Transverse colon (tissue), 4 donors: ENCODE data around the gene FAM107B. TPM values are rescaled to one million over a fixed set of nuclear protein-coding genes. Genes with fewer than 3 reads are reported as not detected.

Source experiments
- DNase-seq: peaks from one replicate; pipeline ENCODE4 v3.0.0-alpha.2; 2019
- H3K27ac ChIP-seq, 4 donors: fragments of 200-600 bp; sonication (generic); 2 replicates each; pipeline ENCODE4 v1.5.1; 2016 to 2018; ENCODE audit warnings: inconsistent platforms in 4 of 4
- H3K27me3 ChIP-seq: fragments of 200-600 bp; sonication (generic); 2 replicates; pipeline ENCODE4 v1.5.1; 2017; ENCODE audit warnings: inconsistent platforms
- H3K36me3 ChIP-seq, 4 donors: fragments of 200-600 bp; sonication (generic); 2 replicates each; pipeline ENCODE4 v1.5.1; 2017 to 2019; ENCODE audit warnings: inconsistent platforms in 4 of 4
- H3K4me1 ChIP-seq, 4 donors: fragments of 200-600 bp; sonication (generic); 2 replicates each; pipeline ENCODE4 v1.5.1; 2017 to 2020; ENCODE audit warnings: inconsistent platforms in 4 of 4
- H3K4me3 ChIP-seq, 4 donors: fragments of 200-600 bp; sonication (generic); 1 replicate in 1 of 4; 2 replicates in 3 of 4; pipeline versions ENCODE4 v1.5.1 to v1.6.1; 2017 to 2019; ENCODE audit warnings: inconsistent platforms in 4 of 4
- H3K9me3 ChIP-seq, 2 donors: fragments of 200-600 bp; sonication (generic); 2 replicates each; pipeline ENCODE4 v1.5.1; 2017 to 2019; ENCODE audit warnings: inconsistent platforms in 2 of 2
- CTCF ChIP-seq, 5 experiments: fragments of 200-600 bp in 3 of 5; fragments of 450-650 bp in 2 of 5; sonication (generic) in 3 of 5; IDR thresholded peaks; 1 replicate in 2 of 5; 2 replicates in 3 of 5; pipeline ENCODE4 v1.5.1; 2016 to 2017; ENCODE audit warnings: antibody characterized with exemption in 5 of 5, inconsistent platforms in 3 of 5, mild to moderate bottlenecking in 2 of 5, moderate library complexity in 1 of 5
- EP300 ChIP-seq: sonication (generic); formaldehyde crosslinking; IDR thresholded peaks from one replicate; pipeline ENCODE4 v1.6.1; 2017; ENCODE audit warnings: antibody characterized with exemption, low read depth
- POLR2A ChIP-seq: fragments of 450-650 bp; IDR thresholded peaks from one replicate; pipeline ENCODE4 v1.6.1; 2016; ENCODE audit warnings: antibody characterized with exemption, mild to moderate bottlenecking, moderate library complexity
- POLR2AphosphoS5 ChIP-seq, 3 donors: sonication (generic); formaldehyde crosslinking; IDR thresholded peaks; one replicate each; pipeline ENCODE4 v1.6.1; 2016; ENCODE audit warnings: antibody characterized with exemption in 3 of 3
- WGBS, 2 donors: methylation state at CpG; one replicate each; pipeline ENCODE4 v1.1.5; 2018; ENCODE audit warnings: low coverage in 1 of 2; 5-methylcytosine and 5-hydroxymethylcytosine counted together
- in situ Hi-C, 4 donors: fragments of 200-750 bp; cut with MboI; loops; one replicate each; pipeline versions ENCODE4 v1.15.0 to v1.15.1; 2017; ENCODE audit warnings: low sequenced_read_pairs in 3 of 4, low pct_ligation_motif_present in 1 of 4, low pct_unique_long_range_greater_than_20kb in 1 of 4
- intact Hi-C: fragments of 100-400 bp; cut with DNase I; formaldehyde crosslinking; loops from one replicate; pipeline ENCODE4 v1.15.1; 2023; ENCODE audit warnings: low total_unique reads
- total RNA-seq, 4 donors: library from RNA; depleted of rRNA; stranded (reverse); fragments of >200 nt; gene quantifications; one replicate each; pipeline ENCODE4 v1.1.0, GENCODE V29; 2016

Gene FAM107B
- total RNA-seq, 4 donors from 2014 or later: 23.9 to 71.0 (median 52.8) TPM

GRCh38 chr10:14656052-14656730, 118.5 kb downstream of the FAM107B start:
- DNase-seq: no peak
- Histone ChIP-seq H3K4me1 (peaks cover 7 to 25% (median 17%) of the 10 kb centered on the region in 4 donors), H3K36me3 (no peaks in the 10 kb centered on the region), H3K9me3 (no peaks in the 10 kb centered on the region), H3K4me3 (no peak overlapping the region), H3K27ac (no peak overlapping the region), H3K27me3 (no peaks in the 10 kb centered on the region)
- WGBS, 2 donors: 93 to 95% methylated on average over 3 to 7 of the region's 7 CpGs
- intact Hi-C loops: no loop called here
- TF ChIP-seq POLR2AphosphoS5 (IDR thresholded peaks at IDR 0.05) (no peak), EP300 (no peak), POLR2A (no peak), CTCF (IDR thresholded peaks at IDR 0.05) (no peak)
- in situ Hi-C loops: no loop called here

GRCh38 chr10:14654821-14655382, 119.8 kb downstream of the FAM107B start:
- in situ Hi-C loops: no loop called here

DNA sequence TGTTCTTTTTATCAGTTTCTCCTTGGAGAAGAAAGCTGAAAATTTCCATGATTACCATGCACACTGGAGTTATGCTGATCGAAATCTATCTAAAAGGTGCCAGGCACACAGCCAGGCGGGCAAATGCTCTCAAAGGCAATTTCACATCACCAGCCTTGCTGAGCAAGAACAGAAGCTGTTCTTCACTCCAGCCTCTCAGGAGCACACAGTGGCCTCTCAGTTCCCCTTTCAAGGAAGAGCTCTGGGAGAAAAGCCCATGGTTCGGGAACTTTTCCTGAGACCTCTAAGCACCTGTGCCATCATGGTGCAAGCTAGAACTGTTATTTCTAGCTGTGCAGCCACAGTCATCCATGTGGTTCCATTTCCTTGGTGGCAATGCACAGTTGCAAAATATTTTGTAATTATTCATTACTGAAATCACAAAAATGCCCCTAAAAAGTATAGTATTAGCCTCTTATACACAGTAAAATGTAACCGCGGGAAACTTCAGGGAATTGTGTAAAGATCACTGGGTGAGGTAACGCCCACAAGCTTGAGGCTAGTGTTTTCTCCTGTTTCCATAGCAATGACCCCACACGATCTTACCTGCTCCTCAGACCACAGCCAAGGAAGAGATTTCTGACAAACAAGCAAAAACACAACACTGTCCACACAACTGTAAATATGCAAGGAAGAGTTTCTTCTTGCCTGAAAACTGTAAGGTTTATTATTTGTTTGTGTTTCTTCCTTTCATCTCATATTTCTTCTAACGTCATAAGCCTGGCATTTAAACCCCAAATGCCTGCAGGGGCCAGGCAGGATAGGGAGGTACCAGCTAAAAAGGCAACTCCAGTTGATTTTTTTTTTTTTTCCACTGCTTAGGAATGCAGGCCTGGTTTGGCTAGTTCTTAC, 121.2 kb downstream of the FAM107B start:
- no peaks in the 10 kb centered on the region for H3K27me3 ChIP-seq
- H3K4me1 ChIP-seq: peaks cover 12 to 28% (median 22%) of the 10 kb centered on the region in 4 donors
- no peak for DNase-seq
- no peaks in the 10 kb centered on the region for H3K9me3 ChIP-seq
- 23 to 41% methylated on average over 2 to 8 of the region's 8 CpGs for WGBS, 2 donors
- intact Hi-C loops (no loop called here), in situ Hi-C loops (no loop called here)
- TF ChIP-seq CTCF (IDR thresholded peaks at IDR 0.05): no peak
- no peak for TF ChIP-seq POLR2AphosphoS5 (IDR thresholded peaks at IDR 0.05)
- no peak for TF ChIP-seq EP300
- TF ChIP-seq POLR2A: no peak
- H3K36me3 ChIP-seq: no peaks in the 10 kb centered on the region
- peak overlapping the region; percentile 27 to 54 (median 49) for H3K27ac ChIP-seq
- no peak overlapping the region for H3K4me3 ChIP-seq

More at GRCh38 chr10:14654821-14655382, 119.8 kb downstream of the FAM107B start:
- Histone ChIP-seq H3K4me3 (no peak overlapping the region), H3K4me1 (peaks cover 7 to 25% (median 17%) of the 10 kb centered on the region in 4 donors), H3K36me3 (no peaks in the 10 kb centered on the region), H3K27ac (no peak overlapping the region), H3K9me3 (no peaks in the 10 kb centered on the region), H3K27me3 (no peaks in the 10 kb centered on the region)
- DNase-seq: no peak
- 89 to 96% methylated on average over 3 of the region's 3 CpGs for WGBS, 2 donors
- intact Hi-C loops: no loop called here
- TF ChIP-seq POLR2A (no peak), EP300 (no peak), CTCF (IDR thresholded peaks at IDR 0.05) (no peak), POLR2AphosphoS5 (IDR thresholded peaks at IDR 0.05) (no peak)

DNA sequence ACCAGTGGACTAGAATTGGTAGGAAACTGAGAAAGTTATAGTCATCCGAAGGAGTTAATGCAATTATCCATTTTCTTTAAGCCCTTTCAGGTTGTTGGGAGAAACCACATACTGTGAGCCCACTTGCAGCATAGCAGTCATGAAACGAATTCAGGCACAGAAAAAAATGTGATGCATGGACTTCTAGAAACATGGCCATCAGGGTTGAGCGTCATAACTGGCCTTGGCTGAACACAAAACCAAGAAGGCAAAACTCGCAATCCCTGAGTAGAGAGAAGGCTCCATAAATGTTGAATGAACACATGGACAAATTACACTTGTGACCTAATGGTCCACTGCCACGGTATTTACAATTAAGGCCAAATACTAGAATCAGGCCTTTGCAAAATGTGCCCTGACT, 121.9 kb downstream of the FAM107B start:
- Histone ChIP-seq H3K27me3 (no peaks in the 10 kb centered on the region), H3K4me1 (peaks cover 19 to 30% (median 27%) of the 10 kb centered on the region in 4 donors), H3K9me3 (no peaks in the 10 kb centered on the region), H3K27ac (peak overlapping the region; percentile 27 to 54 (median 49)), H3K36me3 (no peaks in the 10 kb centered on the region), H3K4me3 (no peak overlapping the region)
- no peak for TF ChIP-seq POLR2AphosphoS5 (IDR thresholded peaks at IDR 0.05)
- TF ChIP-seq CTCF (IDR thresholded peaks at IDR 0.05): no peak
- no peak for TF ChIP-seq EP300
- TF ChIP-seq POLR2A: no peak
- no peak for DNase-seq
- 87 to 100% methylated on average over 5 of the region's 5 CpGs for WGBS, 2 donors
- intact Hi-C loops (no loop called here), in situ Hi-C loops (no loop called here)
